ENCODE measurements around the gene FOXD4L6.
"Not testable (repeated sequence)": the region's sequence is repeated elsewhere in the genome, so short reads cannot be mapped to it uniquely, and the experiment has no call there.

Gene FOXD4L6

GRCh38 chr9:41098759-41099158 is 29.7 kb downstream of the FOXD4L6 start:
- DNase-seq (ENCODE audit: low read depth): peak; percentile 75

- DNase-seq (ENCODE audit: low read depth): not testable (repeated sequence)
Measured at GRCh38 chr9:41095060-41095459, 33.4 kb downstream of the FOXD4L6 start.

GRCh38 chr9:41094010-41094773 is 34.3 kb downstream of the FOXD4L6 start:
- DNase-seq (ENCODE audit: low read depth): peak; percentile 18

DNA sequence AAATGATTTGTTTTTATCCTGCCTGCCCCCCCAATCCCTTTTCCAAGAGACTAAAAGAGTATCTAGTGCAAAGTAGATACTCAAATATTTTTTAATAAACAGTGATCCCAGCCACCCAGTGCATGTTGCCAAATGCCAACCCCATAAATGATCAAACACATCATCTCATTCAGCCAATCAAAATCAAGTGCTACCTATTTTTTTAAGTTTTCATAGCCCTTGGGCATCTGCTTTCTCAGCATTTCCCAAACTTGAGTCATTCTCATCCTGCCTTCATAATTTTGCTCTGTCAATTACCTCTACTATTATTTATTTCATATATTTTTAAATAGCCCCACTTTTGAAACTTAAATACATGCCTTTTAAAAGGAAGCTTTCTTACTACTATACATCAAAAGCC is 37.6 kb downstream of the FOXD4L6 start:
- DNase-seq (ENCODE audit: low read depth): not testable (repeated sequence)

GRCh38 chr9:41090386-41090785 is 38.1 kb downstream of the FOXD4L6 start:
- DNase-seq (ENCODE audit: low read depth): not testable (repeated sequence)

GRCh38 chr9:41088450-41089059 is 39.9 kb downstream of the FOXD4L6 start:
- DNase-seq (ENCODE audit: low read depth): not testable (repeated sequence)

- not testable (repeated sequence) for DNase-seq (ENCODE audit: low read depth)
Measured at GRCh38 chr9:41087929-41088328, 40.6 kb downstream of the FOXD4L6 start.

DNA sequence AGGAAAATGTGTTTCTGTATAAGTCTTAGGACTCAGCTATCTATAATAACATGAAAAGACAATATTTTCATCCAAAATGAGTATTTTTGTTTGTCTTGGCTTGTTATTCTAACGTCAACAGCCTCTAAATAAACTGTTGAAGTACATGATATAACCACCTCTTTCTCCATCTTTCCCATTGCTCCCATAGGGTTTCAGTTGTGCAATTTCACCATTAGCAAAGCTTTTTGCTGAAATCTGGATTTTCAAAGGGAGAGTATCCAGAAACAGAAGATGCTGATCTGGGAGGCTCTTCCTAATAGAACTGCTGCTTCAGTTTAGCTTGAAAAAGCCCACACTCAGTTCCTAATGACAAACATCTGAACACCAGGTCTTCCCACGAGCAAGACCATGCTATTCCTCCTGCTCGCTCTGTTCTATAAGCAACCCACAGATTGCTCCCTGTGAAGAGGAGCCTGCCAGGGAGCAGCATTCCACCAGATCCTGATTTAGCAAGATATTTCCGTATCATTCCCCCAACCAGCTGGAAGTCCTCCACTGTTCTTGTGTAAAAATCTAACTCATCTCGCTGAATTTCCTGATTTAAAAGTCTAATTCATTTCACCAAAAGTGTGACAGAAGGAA is 41.2 kb downstream of the FOXD4L6 start:
- not testable (repeated sequence) for DNase-seq (ENCODE audit: low read depth)

DNA sequence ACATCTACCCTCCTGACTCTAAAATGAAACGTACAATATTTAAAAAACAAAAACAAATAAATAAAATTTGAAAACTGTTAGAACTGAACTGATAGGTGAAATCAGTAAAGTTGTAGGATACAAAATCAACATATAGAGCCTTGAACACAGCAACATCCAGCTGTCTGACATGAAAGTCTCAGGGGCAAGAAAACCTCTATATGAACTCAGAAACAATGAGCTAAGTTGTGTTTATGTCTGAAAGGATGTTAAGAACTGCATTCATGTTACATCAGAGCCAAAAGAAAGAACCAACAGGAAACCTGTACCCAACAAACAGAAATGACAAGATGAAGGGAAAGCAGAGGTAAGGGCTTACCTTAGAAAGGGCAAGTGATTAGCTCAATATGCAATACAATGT is 41.8 kb downstream of the FOXD4L6 start:
- DNase-seq (ENCODE audit: low read depth): not testable (repeated sequence)

GRCh38 chr9:41086215-41086614 is 42.3 kb downstream of the FOXD4L6 start:
- not testable (repeated sequence) for DNase-seq (ENCODE audit: low read depth)

- DNase-seq (ENCODE audit: low read depth): not testable (repeated sequence)
Measured at GRCh38 chr9:41082358-41082757, 46.1 kb downstream of the FOXD4L6 start.

GRCh38 chr9:41079464-41079863 is 49.0 kb downstream of the FOXD4L6 start:
- DNase-seq (ENCODE audit: low read depth): not testable (repeated sequence)

- peak; percentile 43 for DNase-seq (ENCODE audit: low read depth)
Measured at GRCh38 chr9:41077586-41077985, 50.9 kb downstream of the FOXD4L6 start.

Data from amniotic epithelial cell (primary cell).